Heart left ventricle (tissue), 16 donors: ENCODE data around the gene NDRG4. TPM values are rescaled to one million over a fixed set of nuclear protein-coding genes. Genes with fewer than 3 reads are reported as not detected.

Experiments
- ATAC-seq, 4 donors: fragments of 200-7000 bp; cut with Tn5 transposase; one replicate each; pipeline ENCODE4 v1.9.1; 2020 to 2022; ENCODE audit warnings: moderate library complexity in 4 of 4, mild to moderate bottlenecking in 3 of 4, moderate number of reproducible peaks in 1 of 4
- DNase-seq, 5 donors: peaks; one replicate each; pipeline ENCODE4 v3.0.0-alpha.2; 2020
- H3K27ac ChIP-seq, 12 donors: fragments of 200-600 bp; sonication (generic) in 4 of 12; one replicate each; pipeline versions ENCODE4 v1.5.0 to v1.8.0; 2016 to 2022; ENCODE audit warnings: mild to moderate bottlenecking in 2 of 12
- H3K27me3 ChIP-seq, 9 donors: fragments of 200-600 bp; sonication (generic) in 2 of 9; one replicate each; pipeline versions ENCODE4 v1.5.1 to v1.8.0; 2016 to 2022; ENCODE audit warnings: mild to moderate bottlenecking in 3 of 9
- H3K36me3 ChIP-seq, 9 donors: fragments of 200-600 bp; sonication (generic) in 2 of 9; one replicate each; pipeline versions ENCODE4 v1.5.0 to v1.8.0; 2018 to 2022; ENCODE audit warnings: mild to moderate bottlenecking in 2 of 9
- H3K4me1 ChIP-seq, 12 donors: fragments of 200-600 bp; sonication (generic) in 4 of 12; one replicate each; pipeline versions ENCODE4 v1.5.0 to v1.8.0; 2016 to 2022; ENCODE audit warnings: mild to moderate bottlenecking in 3 of 12
- H3K4me3 ChIP-seq, 12 donors: fragments of 200-600 bp; sonication (generic) in 4 of 12; one replicate each; pipeline versions ENCODE4 v1.5.0 to v1.8.0; 2017 to 2022; ENCODE audit warnings: mild to moderate bottlenecking in 9 of 12, moderate library complexity in 4 of 12
- H3K9me3 ChIP-seq, 12 donors: fragments of 200-600 bp; sonication (generic) in 4 of 12; one replicate each; pipeline versions ENCODE4 v1.5.0 to v1.8.0; 2016 to 2022; ENCODE audit warnings: mild to moderate bottlenecking in 1 of 12
- POLR2A ChIP-seq, 2 donors: fragments of 450-650 bp; IDR thresholded peaks; one replicate each; pipeline ENCODE4 v1.6.1; 2017; ENCODE audit warnings: antibody characterized with exemption in 2 of 2, mild to moderate bottlenecking in 2 of 2, moderate library complexity in 2 of 2
- WGBS, 4 donors: extraction: QIAGEN DNeasy Blood & Tissue Kit in 2 of 4; methylation state at CpG; one replicate each; pipeline versions ENCODE4 v1.1.5 to v1.1.7; 2013 to 2018; 5-methylcytosine and 5-hydroxymethylcytosine counted together
- intact Hi-C, 10 donors: fragments of 100-400 bp; cut with DNase I; formaldehyde crosslinking; loops; one replicate each; pipeline versions ENCODE4 v1.11.1 to v1.14.2; 2022
- polyA plus RNA-seq, 2 donors: library from polyadenylated mRNA; stranded (reverse); fragments of 200-250 nt; gene quantifications; one replicate each; pipeline ENCODE4 v1.2.3, GENCODE V29; 2013
- total RNA-seq, 9 donors: library from RNA; depleted of rRNA in 2 of 9; stranded (reverse); fragments of >200 nt in 2 of 9; fragmentation: NEBNext Ultra II Directional in 3 of 9; extraction: Animal tissue kit (Norgen Biotek cat#: 25700) in 3 of 9; gene quantifications; one replicate each; pipeline versions ENCODE4 v1.1.0 to v1.2.4, GENCODE V29; 2016 to 2023
- TF ChIP-seq, protein P1 (sequence below), 12 donors: fragments of 200-600 bp; sonication (generic) in 4 of 12; IDR thresholded peaks; one replicate each; pipeline versions ENCODE4 v1.5.0 to v1.8.0; 2018 to 2022; ENCODE audit warnings: antibody characterized with exemption in 12 of 12, mild to moderate bottlenecking in 5 of 12
- donor health status: ischemic (EF 13 %, LVEDD 7.1; RV severe dilation, severe dysfunction).
- donor health status: healthy with polysubstance abuse.
- donor health status: DM: no; HTN: yes; CAD: no.
- donor health status: DM: no; HTN: no; CAD: no.
- donor health status: ischemic (EF 25% LVEDD 6.9; RV normal size, moderate dysfunction).
- donor health status: ischemic (EF 25% LVEDD 5.7; RV mildly dilated, moderate dysfunction).
- donor health status: healthy.
- donor health status: DM: yes; HTN: yes; CAD: no.
- donor health status: ischemic (EF 35%, LVEDD 5.7; RV mildly dilated, moderate dysfunction).
- donor health status: nonischemic (EF 11% LVEDD 7.7; RV severe dilation, severe dysfunction).
- donor health status: DM: yes; HTN: yes; CAD: no.
- donor health status: PGD.
- donor health status: ischemic (EF 29% LVEDD 5.4; RV normal size, mild dysfunction).
- donor health status: nonischemic (EF 23%, LVEDD 6.1; RV moderate dilation, normal function).

Gene NDRG4
- total and polyA plus RNA-seq, 11 donors = 294 to 1,429 (median 742) TPM

DNA sequence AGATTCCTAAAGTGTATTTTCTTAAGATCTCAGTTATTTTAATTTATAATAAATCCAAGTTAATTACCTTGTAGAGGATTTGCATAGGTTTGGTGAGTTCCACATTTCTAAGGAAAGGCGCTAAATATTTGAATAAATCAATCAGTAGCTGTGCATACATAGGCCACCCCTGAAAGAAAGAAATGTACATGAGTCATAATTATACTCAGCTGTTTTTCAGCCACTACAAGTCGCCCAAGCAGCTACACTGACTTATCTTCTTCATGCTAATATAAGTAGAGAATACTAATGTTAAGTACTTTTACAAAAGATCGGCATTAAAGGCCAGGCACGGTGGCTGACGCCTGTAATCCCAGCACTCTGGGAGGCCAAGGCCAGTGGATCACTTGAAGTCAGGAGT lies 30.2 kb downstream of the NDRG4 start:
- 91 to 94% (median 93%) methylated on average over 5 of the region's 5 CpGs for WGBS, 4 donors

GRCh38 chr16:58532414-58532813 lies 32.5 kb downstream of the NDRG4 start:
- H3K27ac ChIP-seq = no peak overlapping the region
- TF ChIP-seq, protein P1, sequence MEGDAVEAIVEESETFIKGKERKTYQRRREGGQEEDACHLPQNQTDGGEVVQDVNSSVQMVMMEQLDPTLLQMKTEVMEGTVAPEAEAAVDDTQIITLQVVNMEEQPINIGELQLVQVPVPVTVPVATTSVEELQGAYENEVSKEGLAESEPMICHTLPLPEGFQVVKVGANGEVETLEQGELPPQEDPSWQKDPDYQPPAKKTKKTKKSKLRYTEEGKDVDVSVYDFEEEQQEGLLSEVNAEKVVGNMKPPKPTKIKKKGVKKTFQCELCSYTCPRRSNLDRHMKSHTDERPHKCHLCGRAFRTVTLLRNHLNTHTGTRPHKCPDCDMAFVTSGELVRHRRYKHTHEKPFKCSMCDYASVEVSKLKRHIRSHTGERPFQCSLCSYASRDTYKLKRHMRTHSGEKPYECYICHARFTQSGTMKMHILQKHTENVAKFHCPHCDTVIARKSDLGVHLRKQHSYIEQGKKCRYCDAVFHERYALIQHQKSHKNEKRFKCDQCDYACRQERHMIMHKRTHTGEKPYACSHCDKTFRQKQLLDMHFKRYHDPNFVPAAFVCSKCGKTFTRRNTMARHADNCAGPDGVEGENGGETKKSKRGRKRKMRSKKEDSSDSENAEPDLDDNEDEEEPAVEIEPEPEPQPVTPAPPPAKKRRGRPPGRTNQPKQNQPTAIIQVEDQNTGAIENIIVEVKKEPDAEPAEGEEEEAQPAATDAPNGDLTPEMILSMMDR (IDR thresholded peaks at IDR 0.05) = no peak
- no peak for TF ChIP-seq POLR2A (IDR thresholded peaks at IDR 0.05)
- ATAC-seq (no peak), DNase-seq (no peak)
- H3K9me3 ChIP-seq = no peaks in the 10 kb centered on the region
- H3K4me1 ChIP-seq = peaks cover 0 to 28% (median 0%) of the 10 kb centered on the region in 12 donors
- intact Hi-C loops = loop anchor here in 1 of 10 donors (10.0 kb wide), 1 partner anchor 52 kb away; no protein-coding TSS in a partner anchor
- H3K27me3 ChIP-seq = no peaks in the 10 kb centered on the region
- H3K36me3 ChIP-seq = peaks cover 0 to 100% (median 100%) of the 10 kb centered on the region in 9 donors
- WGBS, 4 donors = 92 to 96% (median 94%) methylated on average over 3 of the region's 3 CpGs
- H3K4me3 ChIP-seq = no peak overlapping the region

More for the DNA sequence above, 30.2 kb downstream of the NDRG4 start:
- no peaks in the 10 kb centered on the region for H3K9me3 ChIP-seq
- H3K27ac ChIP-seq = no peak overlapping the region
- peaks cover 2 to 100% (median 100%) of the 10 kb centered on the region in 9 donors for H3K36me3 ChIP-seq
- intact Hi-C loops = loop anchor here in 1 of 10 donors (10.0 kb wide), 1 partner anchor 55 kb away; no protein-coding TSS in a partner anchor
- no peak for TF ChIP-seq POLR2A (IDR thresholded peaks at IDR 0.05)
- TF ChIP-seq, protein P1 (IDR thresholded peaks at IDR 0.05) = no peak
- no peak for ATAC-seq
- DNase-seq = no peak
- H3K27me3 ChIP-seq = no peaks in the 10 kb centered on the region
- peaks cover 0 to 12% (median 0%) of the 10 kb centered on the region in 12 donors for H3K4me1 ChIP-seq
- no peak overlapping the region for H3K4me3 ChIP-seq

DNA sequence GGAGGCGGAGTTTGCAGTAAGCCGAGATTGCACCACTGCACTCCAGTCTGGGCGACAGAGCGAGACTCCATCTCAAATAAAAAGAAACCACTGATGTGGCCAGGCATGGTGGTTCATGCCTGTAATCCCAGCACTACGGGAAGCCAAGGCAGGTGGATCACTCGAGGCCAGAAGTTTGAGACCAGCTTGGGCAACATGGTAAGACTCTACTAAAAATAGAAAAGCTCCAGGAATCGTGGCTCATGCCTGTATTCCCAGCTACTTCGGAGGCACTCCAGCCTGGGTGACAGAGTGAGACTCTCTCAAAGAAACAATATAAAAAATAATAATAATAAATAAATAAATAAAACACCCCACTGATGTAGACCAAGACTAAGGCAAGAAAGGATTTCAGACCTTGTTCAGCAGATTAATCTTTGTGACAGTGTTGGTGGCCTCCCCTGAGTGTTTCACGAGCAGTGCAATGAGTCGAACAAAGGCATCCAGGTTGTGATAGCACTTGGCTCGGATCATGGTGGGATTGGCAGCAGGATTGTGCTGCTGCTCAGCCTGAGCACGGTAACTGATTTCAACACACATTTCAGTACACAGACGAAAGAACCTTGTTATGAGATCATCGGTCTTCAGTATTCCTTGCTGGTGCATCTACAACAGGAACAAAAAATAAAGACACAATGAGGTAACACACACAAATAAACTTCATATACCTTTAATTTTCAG lies 34.0 kb downstream of the NDRG4 start:
- Histone ChIP-seq H3K4me3 (no peak overlapping the region), H3K27me3 (no peaks in the 10 kb centered on the region), H3K36me3 (peaks cover 0 to 100% (median 100%) of the 10 kb centered on the region in 9 donors), H3K9me3 (no peaks in the 10 kb centered on the region), H3K27ac (peak overlapping the region in 10 of 12 donors; percentile 11 to 56 (median 45)), H3K4me1 (peaks cover 0 to 36% (median 3%) of the 10 kb centered on the region in 12 donors)
- intact Hi-C loops = loop anchor here in 1 of 10 donors (10.0 kb wide), 1 partner anchor 51 kb away; no protein-coding TSS in a partner anchor
- DNase-seq = peak in 2 of 5 donors; percentile 36 to 72
- peak; percentile 79 to 87 (median 84) for ATAC-seq
- WGBS, 4 donors = 65 to 72% (median 71%) methylated on average over 14 of the region's 14 CpGs
- TF ChIP-seq, protein P1 (IDR thresholded peaks at IDR 0.05) = no peak
- no peak for TF ChIP-seq POLR2A (IDR thresholded peaks at IDR 0.05)

DNA sequence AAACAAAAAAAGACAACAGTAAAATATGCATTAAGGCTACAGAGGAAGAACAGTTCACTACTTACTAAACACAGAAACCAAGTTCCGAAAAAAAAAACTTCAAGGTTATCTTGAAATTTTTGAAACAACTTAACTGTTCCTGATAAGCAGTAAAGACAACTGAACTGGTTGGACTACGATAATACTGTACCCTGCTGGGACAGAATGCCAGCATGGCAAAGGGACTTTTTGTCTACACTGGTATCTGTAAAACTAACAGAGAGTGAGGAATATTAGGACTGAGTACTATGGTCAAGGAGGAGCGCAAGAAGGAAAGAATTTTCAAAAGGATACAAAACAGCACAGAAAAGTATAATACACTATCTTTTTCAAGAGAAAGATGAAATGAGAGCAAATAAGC lies 35.2 kb downstream of the NDRG4 start:
- Histone ChIP-seq H3K27ac (peak overlapping the region in 9 of 12 donors; percentile 33 to 56 (median 47)), H3K36me3 (peaks cover 0 to 100% (median 99%) of the 10 kb centered on the region in 9 donors), H3K27me3 (no peaks in the 10 kb centered on the region), H3K4me3 (no peak overlapping the region), H3K4me1 (peaks cover 0 to 36% (median 3%) of the 10 kb centered on the region in 12 donors), H3K9me3 (no peaks in the 10 kb centered on the region)
- WGBS, 4 donors = 56 to 63% (median 61%) methylated on average over 3 of the region's 3 CpGs
- peak; percentile 28 to 47 (median 40) for ATAC-seq
- no peak for TF ChIP-seq POLR2A (IDR thresholded peaks at IDR 0.05)
- TF ChIP-seq, protein P1 (IDR thresholded peaks at IDR 0.05) = no peak
- intact Hi-C loops = loop anchor here in 1 of 10 donors (10.0 kb wide), 1 partner anchor 50 kb away; no protein-coding TSS in a partner anchor
- DNase-seq = no peak
